Amygdala (tissue), 56 donors: ENCODE data around the gene MYBPH.
A peak's percentile ranks its signal among the peaks of the same experiment; 100 is the strongest.

Source experiments
- DNase-seq, 56 donors: peaks; one replicate each; lab custom pipeline; 2025; lab: John Stamatoyannopoulos, UW

MYBPH gene

GRCh38 chr1:203201516-203202205 is 26.0 kb upstream of the MYBPH start:
- no peak for DNase-seq

- DNase-seq = no peak
These were observed 25.3 kb upstream of the MYBPH start for GRCh38 chr1:203200916-203201315.

- DNase-seq = peak in 3 of 56 donors; percentile 17 to 42 (median 39)
These were observed 24.4 kb upstream of the MYBPH start for GRCh38 chr1:203199816-203200571.

GRCh38 chr1:203199481-203199815 is 23.8 kb upstream of the MYBPH start:
- no peak for DNase-seq

GRCh38 chr1:203199002-203199401 is 23.4 kb upstream of the MYBPH start:
- no peak for DNase-seq

- DNase-seq = no peak
These were observed 22.0 kb upstream of the MYBPH start for GRCh38 chr1:203197625-203198024.

GRCh38 chr1:203196371-203196770 is 20.7 kb upstream of the MYBPH start:
- no peak for DNase-seq

- DNase-seq = no peak
These were observed 15.3 kb upstream of the MYBPH start for GRCh38 chr1:203190949-203191348.

- peak in 1 of 56 donors; percentile 18 for DNase-seq
These were observed 14.3 kb upstream of the MYBPH start for GRCh38 chr1:203189951-203190352.

- no peak for DNase-seq
These were observed 13.1 kb upstream of the MYBPH start for GRCh38 chr1:203188686-203189232.

GRCh38 chr1:203187689-203188264 is 12.2 kb upstream of the MYBPH start:
- peak in 1 of 56 donors; percentile 39 for DNase-seq

- DNase-seq = peak in 2 of 56 donors; percentile 39 to 41
These were observed 11.7 kb upstream of the MYBPH start for GRCh38 chr1:203187304-203187685.

- DNase-seq = peak in 32 of 56 donors; percentile 29 to 73 (median 58)
These were observed 11.0 kb upstream of the MYBPH start, which contains the start of gene CHI3L1 for GRCh38 chr1:203186446-203187303. TSS of gene CHI3L1 (minus strand) at chr1:203186704. CDS start at chr1:203186623, 81 bp downstream.

- no peak for DNase-seq
These were observed 10.4 kb upstream of the MYBPH start for GRCh38 chr1:203186091-203186445.

- DNase-seq = no peak
These were observed 10.0 kb upstream of the MYBPH start for GRCh38 chr1:203185585-203185984.

GRCh38 chr1:203185061-203185461 is 9.4 kb upstream of the MYBPH start:
- DNase-seq = no peak

- DNase-seq = no peak
These were observed 8.8 kb upstream of the MYBPH start for GRCh38 chr1:203184467-203184866.

- no peak for DNase-seq
These were observed 8.2 kb upstream of the MYBPH start for GRCh38 chr1:203183828-203184227.

GRCh38 chr1:203182387-203182953 is 6.8 kb upstream of the MYBPH start:
- DNase-seq = no peak
